ENCODE measurements around the gene EEF2. TPM values are rescaled to one million over a fixed set of nuclear protein-coding genes. Genes with fewer than 3 reads are reported as not detected.

The EEF2 gene
- total and polyA plus RNA-seq, 2 donors (not counting 3 experiments of a cell fraction or from before 2014, with no cell fraction given): 1,496 to 2,318 TPM

DNA sequence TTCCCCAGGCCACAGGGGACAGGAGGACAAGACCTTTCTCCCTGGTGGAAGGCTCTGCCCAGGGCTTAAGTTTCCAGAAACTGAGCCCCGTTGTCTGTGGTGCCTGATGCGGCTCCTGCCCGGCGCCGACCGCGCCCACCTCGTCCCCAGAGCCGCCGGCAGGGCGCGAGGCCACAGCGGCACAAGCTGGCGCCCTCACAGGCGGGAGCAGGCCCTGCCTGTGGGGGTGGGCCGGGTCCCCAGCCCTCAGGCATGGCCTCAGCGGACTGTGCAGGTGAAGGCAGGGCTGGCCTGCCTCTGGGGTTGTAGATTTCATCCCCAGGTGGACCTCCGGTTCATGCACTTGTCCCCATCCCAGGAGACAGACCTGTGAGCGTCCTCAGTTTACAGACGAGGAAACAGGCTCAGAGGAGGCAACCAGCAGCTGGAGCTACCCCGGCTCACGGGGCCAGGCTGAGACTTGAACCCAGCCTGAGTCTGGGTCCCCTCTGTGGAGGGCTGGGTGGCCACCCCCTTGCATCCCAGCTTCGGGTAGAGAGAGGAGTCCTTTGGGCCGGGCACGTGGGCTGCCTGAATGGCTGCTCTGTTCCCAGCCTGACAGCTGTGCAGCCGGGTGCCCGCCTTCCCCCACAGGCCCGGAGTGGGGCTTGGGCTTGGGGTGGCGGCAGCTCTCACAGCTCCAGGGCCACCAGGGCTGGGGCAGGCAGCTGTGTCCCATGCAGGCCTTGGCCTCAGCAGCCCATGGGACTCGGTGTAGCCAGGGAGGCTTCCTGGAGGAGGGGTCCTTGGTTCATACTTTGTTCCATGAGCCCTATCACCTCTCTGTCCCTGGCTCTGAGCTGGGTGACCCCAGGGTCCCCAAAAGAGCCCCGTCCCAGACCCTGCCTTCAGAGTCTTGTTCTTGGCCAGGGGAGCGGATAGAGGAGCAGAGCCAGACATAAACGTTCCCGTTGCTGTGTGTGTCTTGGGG lies 49.1 kb upstream of the EEF2 start:
- DNase-seq (ENCODE audit: low read depth, low spot score) (no peak), FAIRE-seq (no peak)
- ChIA-PET POLR2A (no interaction called here), CTCF (interaction anchor here (0.7 to 0.8 kb wide), 2 partner anchors 12 to 47 kb away, joined by 3 read pairs; no protein-coding TSS in a partner anchor)
- no TSS peak for BruUV-seq (replicated peaks)
- no peaks in the 10 kb centered on the region for H3K79me2 ChIP-seq (ENCODE audit: control insufficient read depth, insufficient read depth, low read length)
- H3K4me3 ChIP-seq (replicated peaks in 1 of 3; ENCODE audit: insufficient read depth in 1 of 3, low read depth in 1 of 3, low read length in 3 of 3): no peak overlapping the region
- H3K27me3 ChIP-seq (ENCODE audit: control insufficient read depth in 2 of 2, insufficient read depth in 2 of 2, low read length in 2 of 2): no peaks in the 10 kb centered on the region
- no peak overlapping the region for H3K4me2 ChIP-seq (ENCODE audit: insufficient read depth, low read length)
- dilution Hi-C loops (cut with MboI; ENCODE audit: extremely low pct_ligation_motif_present, low sequenced_read_pairs): no loop called here
- intact Hi-C loops (cut with micrococcal nuclease): no loop called here
- H3K9ac ChIP-seq (replicated peaks; ENCODE audit: extremely low read depth, insufficient read depth, low read length): no peak overlapping the region
- no peak overlapping the region for H2AFZ ChIP-seq (ENCODE audit: low read depth, low read length)
- H3K4me1 ChIP-seq (ENCODE audit: control insufficient read depth, extremely low read depth, insufficient read depth, low read length): no peaks in the 10 kb centered on the region
- H4K20me1 ChIP-seq (replicated peaks; ENCODE audit: control insufficient read depth, extremely low read depth, insufficient read depth, low read length): no peaks in the 10 kb centered on the region
- peaks cover 4 to 36% of the 10 kb centered on the region in 2 experiments for H3K36me3 ChIP-seq (ENCODE audit: control insufficient read depth in 2 of 2, extremely low read depth in 1 of 2, insufficient read depth in 2 of 2, low read length in 2 of 2)
- TF ChIP-seq MYC (IDR thresholded peaks at IDR 0.05; ENCODE audit: low read depth, low read length) (no peak), GATA2 (IDR thresholded peaks at IDR 0.05; ENCODE audit: insufficient read depth, insufficient read length, low read depth, low read length) (no peak), EZH2 (IDR thresholded peaks at IDR 0.05; ENCODE audit: borderline replicate concordance, low read depth, low read length, severe bottlenecking) (no peak), JUN (IDR thresholded peaks at IDR 0.05; ENCODE audit: borderline replicate concordance, insufficient read depth, insufficient read length, low read depth) (no peak), FOS (IDR thresholded peaks at IDR 0.05; ENCODE audit: borderline replicate concordance, insufficient read depth, low read length) (no peak), POLR2AphosphoS5 (IDR thresholded peaks at IDR 0.05; ENCODE audit: insufficient read depth, low read depth, low read length) (no peak), POLR2A (IDR thresholded peaks at IDR 0.05; ENCODE audit: low read depth, low read length) (no peak)
- TF ChIP-seq, protein P1, sequence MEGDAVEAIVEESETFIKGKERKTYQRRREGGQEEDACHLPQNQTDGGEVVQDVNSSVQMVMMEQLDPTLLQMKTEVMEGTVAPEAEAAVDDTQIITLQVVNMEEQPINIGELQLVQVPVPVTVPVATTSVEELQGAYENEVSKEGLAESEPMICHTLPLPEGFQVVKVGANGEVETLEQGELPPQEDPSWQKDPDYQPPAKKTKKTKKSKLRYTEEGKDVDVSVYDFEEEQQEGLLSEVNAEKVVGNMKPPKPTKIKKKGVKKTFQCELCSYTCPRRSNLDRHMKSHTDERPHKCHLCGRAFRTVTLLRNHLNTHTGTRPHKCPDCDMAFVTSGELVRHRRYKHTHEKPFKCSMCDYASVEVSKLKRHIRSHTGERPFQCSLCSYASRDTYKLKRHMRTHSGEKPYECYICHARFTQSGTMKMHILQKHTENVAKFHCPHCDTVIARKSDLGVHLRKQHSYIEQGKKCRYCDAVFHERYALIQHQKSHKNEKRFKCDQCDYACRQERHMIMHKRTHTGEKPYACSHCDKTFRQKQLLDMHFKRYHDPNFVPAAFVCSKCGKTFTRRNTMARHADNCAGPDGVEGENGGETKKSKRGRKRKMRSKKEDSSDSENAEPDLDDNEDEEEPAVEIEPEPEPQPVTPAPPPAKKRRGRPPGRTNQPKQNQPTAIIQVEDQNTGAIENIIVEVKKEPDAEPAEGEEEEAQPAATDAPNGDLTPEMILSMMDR (IDR thresholded peaks at IDR 0.05; ENCODE audit: extremely low read depth in 1 of 2, insufficient read depth in 1 of 2, low read depth in 1 of 2, low read length in 2 of 2): no peak
- TF ChIP-seq, protein P2, sequence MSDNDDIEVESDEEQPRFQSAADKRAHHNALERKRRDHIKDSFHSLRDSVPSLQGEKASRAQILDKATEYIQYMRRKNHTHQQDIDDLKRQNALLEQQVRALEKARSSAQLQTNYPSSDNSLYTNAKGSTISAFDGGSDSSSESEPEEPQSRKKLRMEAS (IDR thresholded peaks at IDR 0.05; ENCODE audit: insufficient read depth, insufficient read length): no peak
- no peak overlapping the region for H3K27ac ChIP-seq (ENCODE audit: insufficient read depth, low read depth, low read length)
- no peaks in the 10 kb centered on the region for H3K9me3 ChIP-seq (replicated peaks; ENCODE audit: control insufficient read depth, insufficient read depth, low read length)
- H3K9me1 ChIP-seq (replicated peaks; ENCODE audit: control insufficient read depth, extremely low read depth, insufficient read depth, low read length): no peaks in the 10 kb centered on the region
